Suppressor macrophage treated with lipopolysaccharide for 1 hour (primary cell): ENCODE data around the gene EPHA3.
A peak's percentile ranks its signal among the peaks of the same experiment; 100 is the strongest.

ENCODE experiments used
- DNase-seq, 3 donors: peaks; one replicate each; pipeline ENCODE4 v3.0.0-alpha.2; 2020 to 2022

EPHA3 gene

GRCh38 chr3:89107461-89108290, at the start of gene EPHA3:
TSS of gene EPHA3 (plus strand) at chr3:89107621. CDS start at chr3:89107749, 128 bp downstream.
- peak; percentile 42 to 69 (median 57) for DNase-seq

- no peak for DNase-seq
Observed at GRCh38 chr3:89058371-89058770, 49.0 kb upstream of the EPHA3 start.

GRCh38 chr3:89059211-89059925, 48.1 kb upstream of the EPHA3 start:
- no peak for DNase-seq

- DNase-seq, result no peak
Observed at GRCh38 chr3:89061259-89061658, 46.2 kb upstream of the EPHA3 start.

GRCh38 chr3:89067736-89068135, 39.7 kb upstream of the EPHA3 start:
- DNase-seq, result no peak

- DNase-seq, result no peak
Observed at GRCh38 chr3:89072642-89073041, 34.8 kb upstream of the EPHA3 start.

- DNase-seq, result no peak
Observed at GRCh38 chr3:89079944-89080343, 27.5 kb upstream of the EPHA3 start.

GRCh38 chr3:89087851-89088250, 19.6 kb upstream of the EPHA3 start:
- DNase-seq, result no peak

- DNase-seq, result no peak
Observed at GRCh38 chr3:89098173-89098572, 9.2 kb upstream of the EPHA3 start.

GRCh38 chr3:89098964-89099585, 8.3 kb upstream of the EPHA3 start:
- DNase-seq, result peak; percentile 57 to 69 (median 66)

- no peak for DNase-seq
Observed at GRCh38 chr3:89101251-89101650, 6.2 kb upstream of the EPHA3 start.

GRCh38 chr3:89101921-89102320, 5.5 kb upstream of the EPHA3 start:
- no peak for DNase-seq

GRCh38 chr3:89104499-89104898, 2.9 kb upstream of the EPHA3 start:
- peak in 1 of 3 donors; percentile 9 for DNase-seq

- DNase-seq, result no peak
Observed at GRCh38 chr3:89105503-89105902, 1.9 kb upstream of the EPHA3 start.

- no peak for DNase-seq
Observed at GRCh38 chr3:89108291-89108550, 800 bp downstream of the EPHA3 start.

GRCh38 chr3:89113344-89113743, 5.9 kb downstream of the EPHA3 start:
- DNase-seq, result no peak

GRCh38 chr3:89113893-89114840, 6.7 kb downstream of the EPHA3 start:
- peak in 2 of 3 donors; percentile 10 to 16 for DNase-seq

GRCh38 chr3:89114841-89115223, 7.4 kb downstream of the EPHA3 start:
- DNase-seq, result no peak

GRCh38 chr3:89116476-89116875, 9.1 kb downstream of the EPHA3 start:
- no peak for DNase-seq

GRCh38 chr3:89138048-89138447, 30.6 kb downstream of the EPHA3 start:
- DNase-seq, result no peak

- no peak for DNase-seq
Observed at GRCh38 chr3:89139870-89140269, 32.4 kb downstream of the EPHA3 start.

GRCh38 chr3:89144080-89144479, 36.7 kb downstream of the EPHA3 start:
- DNase-seq, result no peak

- DNase-seq, result peak; percentile 3 to 20 (median 6)
Observed at GRCh38 chr3:89145995-89146394, 38.6 kb downstream of the EPHA3 start.
